Esophagus mucosa (tissue), 1 donor: ENCODE data around the gene ZNRD2. TPM values are rescaled to one million over a fixed set of nuclear protein-coding genes. Genes with fewer than 3 reads are reported as not detected.

Source experiments
- ATAC-seq: fragments of 200-7000 bp; cut with Tn5 transposase; one replicate; pipeline ENCODE4 v1.9.1; 2020
- total RNA-seq: library from RNA; stranded (reverse); gene quantifications from one replicate; pipeline ENCODE4 v1.2.4, GENCODE V29; 2023
- donor health status: DM: yes; HTN: yes; CAD: no.

ZNRD2 gene
- total RNA-seq, 1 donor from 2014 or later = 31.8 TPM

- peak; percentile 43 for ATAC-seq
Observed at GRCh38 chr11:65574109-65574810, 4.0 kb downstream of the ZNRD2 start.

GRCh38 chr11:65574811-65575567 is 4.7 kb downstream of the ZNRD2 start:
- ATAC-seq = no peak

- peak; percentile 25 for ATAC-seq
Observed at GRCh38 chr11:65575568-65576231, 5.4 kb downstream of the ZNRD2 start, which contains the start of gene EHBP1L1. Gene EHBP1L1, plus strand, starts transcription at chr11:65576053. Its CDS starts 250 bp downstream, at chr11:65576303.

- no peak for ATAC-seq
Observed at GRCh38 chr11:65576232-65576866, 6.1 kb downstream of the ZNRD2 start.

- ATAC-seq = peak; percentile 74
Observed at GRCh38 chr11:65576867-65577755, 6.8 kb downstream of the ZNRD2 start.

GRCh38 chr11:65577756-65578109 is 7.5 kb downstream of the ZNRD2 start:
- ATAC-seq = no peak

GRCh38 chr11:65578134-65578533 is 7.9 kb downstream of the ZNRD2 start:
- ATAC-seq = no peak

- no peak for ATAC-seq
Observed at GRCh38 chr11:65578667-65579066, 8.4 kb downstream of the ZNRD2 start.

GRCh38 chr11:65579291-65579690 is 9.0 kb downstream of the ZNRD2 start:
- ATAC-seq = no peak

- no peak for ATAC-seq
Observed at GRCh38 chr11:65580031-65580692, 9.9 kb downstream of the ZNRD2 start.

GRCh38 chr11:65580756-65581155 is 10.5 kb downstream of the ZNRD2 start:
- no peak for ATAC-seq

GRCh38 chr11:65581928-65582327 is 11.7 kb downstream of the ZNRD2 start:
- ATAC-seq = no peak

- no peak for ATAC-seq
Observed at GRCh38 chr11:65583589-65583988, 13.3 kb downstream of the ZNRD2 start.

GRCh38 chr11:65584106-65584505 is 13.8 kb downstream of the ZNRD2 start:
- ATAC-seq = no peak

GRCh38 chr11:65584723-65585171 is 14.5 kb downstream of the ZNRD2 start:
- no peak for ATAC-seq

GRCh38 chr11:65585396-65586246 is 15.3 kb downstream of the ZNRD2 start:
- no peak for ATAC-seq

- ATAC-seq = no peak
Observed at GRCh38 chr11:65586247-65586630, 16.0 kb downstream of the ZNRD2 start.

GRCh38 chr11:65586676-65587075 is 16.4 kb downstream of the ZNRD2 start:
- no peak for ATAC-seq

- peak; percentile 58 for ATAC-seq
Observed at GRCh38 chr11:65588199-65589054, 18.1 kb downstream of the ZNRD2 start.
